ENCODE measurements around the gene RFC4. TPM values are rescaled to one million over a fixed set of nuclear protein-coding genes. Genes with fewer than 3 reads are reported as not detected.

RFC4 gene
- total and polyA plus RNA-seq, 2 of the 8 experiments (the other 6 are each of a cell fraction or from before 2014, with no cell fraction given) = 21.8 to 86.9 TPM

DNA sequence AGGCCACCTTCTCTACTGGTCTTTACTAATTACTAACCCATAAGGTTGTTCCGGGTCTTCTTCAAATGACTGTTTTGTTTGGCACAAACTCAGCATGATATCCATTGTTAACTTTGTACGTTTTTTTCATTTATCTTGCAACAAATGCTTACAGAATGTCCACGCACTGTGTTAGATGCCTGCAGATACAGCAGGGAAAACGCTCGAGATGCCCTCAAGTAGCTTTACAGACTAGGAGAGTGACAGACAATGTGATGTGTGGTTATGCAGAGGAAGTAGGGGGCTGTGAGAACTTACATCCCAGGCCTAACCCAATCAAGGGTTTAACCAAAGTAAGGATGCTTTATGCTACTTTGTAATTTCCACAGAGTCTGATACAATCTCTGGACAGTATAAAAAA, 949 bp upstream of the RFC4 start:
- Histone ChIP-seq H3K27me3 (replicated peaks in 1 of 4; ENCODE audit: control insufficient read depth in 3 of 4, extremely low read depth in 1 of 4, insufficient read depth in 3 of 4, low read length in 3 of 4) (no peaks in the 10 kb centered on the region), H3K14ac (ENCODE audit: insufficient read length) (no peak overlapping the region), H2BK12ac (ENCODE audit: low read depth, low read length) (no peak overlapping the region; the same call in 1 of the 2 replicates), H4K20me1 (replicated peaks in 1 of 2; ENCODE audit: control insufficient read depth in 1 of 2, insufficient read depth in 2 of 2, low read length in 2 of 2) (no peaks in the 10 kb centered on the region), H3K27ac (ENCODE audit: low read depth, low read length) (no peak overlapping the region; the same call in 1 of the 2 replicates), H3K9me3 (ENCODE audit: insufficient read depth in 2 of 2, low read depth in 1 of 2, low read length in 1 of 2) (no peaks in the 10 kb centered on the region; a peak in 1 of 4 replicates), H4K91ac (replicated peaks; ENCODE audit: insufficient read length, low read length) (peak overlapping the region; percentile 13), H3K18ac (ENCODE audit: extremely low read depth, low read length) (no peak overlapping the region), H2BK120ac (replicated peaks; ENCODE audit: low read depth, low read length) (no peak overlapping the region), H2AK5ac (ENCODE audit: low read depth, low read length) (peak overlapping the region; percentile 94; the same call in 1 of the 2 replicates), H3K4me2 (ENCODE audit: insufficient read depth in 1 of 2, low read depth in 2 of 2, low read length in 2 of 2) (peak overlapping the region; percentile 89 to 91), H3K4me3 (ENCODE audit: extremely low read depth in 1 of 4, insufficient read depth in 2 of 4, low read depth in 3 of 4, low read length in 4 of 4) (peak overlapping the region; percentile 72 to 97 (median 82); a peak in 7 of 8 replicates), H3K79me1 (ENCODE audit: low read depth, low read length) (peaks cover 2% of the 10 kb centered on the region; the same call in 1 of the 2 replicates), H3K4ac (replicated peaks; ENCODE audit: insufficient read length, low read depth, low read length) (peak overlapping the region; percentile 71), H3K4me1 (replicated peaks in 1 of 4; ENCODE audit: control insufficient read depth in 3 of 4, insufficient read depth in 4 of 4, low read length in 3 of 4) (peaks cover 0 to 9% (median 3%) of the 10 kb centered on the region in 4 experiments; a peak in 3 of 7 replicates), H3K9ac (replicated peaks in 1 of 4; ENCODE audit: extremely low read depth in 1 of 4, low read depth in 3 of 4, low read length in 3 of 4) (peak overlapping the region in 3 of 4 experiments; percentile 95 to 97 (median 95); a peak in 5 of 7 replicates), H3K79me2 (ENCODE audit: control insufficient read depth in 1 of 2, insufficient read depth in 2 of 2, low read length in 2 of 2) (peaks cover 0 to 22% of the 10 kb centered on the region in 2 experiments; a peak in 2 of 4 replicates), H4K8ac (ENCODE audit: extremely low read depth, insufficient read depth, low read length) (no peak overlapping the region), H3K36me3 (ENCODE audit: control insufficient read depth in 2 of 4, insufficient read depth in 4 of 4, low read length in 3 of 4) (peaks cover 4 to 27% (median 14%) of the 10 kb centered on the region in 4 experiments; a peak in 6 of 8 replicates), H2BK5ac (ENCODE audit: low read depth, low read length) (peak overlapping the region; percentile 97; the same call in 1 of the 2 replicates), H3K56ac (replicated peaks; ENCODE audit: insufficient read length, low read depth, low read length) (no peak overlapping the region), H2BK15ac (ENCODE audit: low read length) (peak overlapping the region; percentile 94; the same call in 1 of the 2 replicates), H3K23me2 (ENCODE audit: low read depth, low read length) (peaks cover 11% of the 10 kb centered on the region), H2BK20ac (ENCODE audit: low read length) (0 out of 2 replicates have a peak overlapping the region, but pooled peaks have one; percentile 48), H3K23ac (ENCODE audit: insufficient read length) (no peak overlapping the region), H2AFZ (ENCODE audit: low read length) (no peak overlapping the region), H4K5ac (ENCODE audit: insufficient read length, low read depth, low read length) (no peak overlapping the region)
- FAIRE-seq = no peak
- ChIA-PET POLR2A (ENCODE audit: partially characterized antibody) (interaction anchor here (0.9 to 12.4 kb wide), 13 partner anchors 9 to 238 kb away, joined by 3 to 166 read pairs (median 8); partner anchors contain the start of genes EIF4A2 and ST6GAL1), CTCF (ENCODE audit: partially characterized antibody) (interaction anchor here (1.0 kb wide), 1 partner anchor 12 kb away, joined by 7 read pairs; no protein-coding TSS in a partner anchor)
- 78% methylated on average over 5 of the region's 5 CpGs; no CpG with 5 or more reads in 1 of the 2 experiments for WGBS, 2 experiments (ENCODE audit: extremely low coverage in 1 of 2, insufficient coverage in 1 of 2, insufficient read length in 1 of 2, insufficient replicate concordance in 2 of 2, low coverage in 1 of 2, low lambda C conversion rate in 2 of 2, missing lambda C conversion rate in 1 of 2)
- no peak for DNase-seq (ENCODE audit: low read depth in 1 of 2, low spot score in 2 of 2)
- TF ChIP-seq SRF (IDR thresholded peaks at IDR 0.05; ENCODE audit: low read depth, low read length) = no peak
- no peak for TF ChIP-seq RNF2 (IDR thresholded peaks at IDR 0.05; ENCODE audit: borderline replicate concordance, low read depth, low read length, missing control alignments, poor library complexity, severe bottlenecking)
- TF ChIP-seq KDM5A (IDR thresholded peaks at IDR 0.05; ENCODE audit: low read length) = no peak
- TF ChIP-seq TBP (IDR thresholded peaks at IDR 0.05; ENCODE audit: low read depth, low read length) = no peak
- TF ChIP-seq MAFK (IDR thresholded peaks at IDR 0.05; ENCODE audit: low read depth, low read length) = no peak
- TF ChIP-seq TAF7 (optimal IDR thresholded peaks at IDR 0.05; ENCODE audit: borderline replicate concordance, low read depth, low read length) = no peak
- no peak for TF ChIP-seq KDM1A (IDR thresholded peaks at IDR 0.05; ENCODE audit: borderline replicate concordance, low read length)

All from H1 (cell line).